ENCODE results near the gene EYS.

DNA sequence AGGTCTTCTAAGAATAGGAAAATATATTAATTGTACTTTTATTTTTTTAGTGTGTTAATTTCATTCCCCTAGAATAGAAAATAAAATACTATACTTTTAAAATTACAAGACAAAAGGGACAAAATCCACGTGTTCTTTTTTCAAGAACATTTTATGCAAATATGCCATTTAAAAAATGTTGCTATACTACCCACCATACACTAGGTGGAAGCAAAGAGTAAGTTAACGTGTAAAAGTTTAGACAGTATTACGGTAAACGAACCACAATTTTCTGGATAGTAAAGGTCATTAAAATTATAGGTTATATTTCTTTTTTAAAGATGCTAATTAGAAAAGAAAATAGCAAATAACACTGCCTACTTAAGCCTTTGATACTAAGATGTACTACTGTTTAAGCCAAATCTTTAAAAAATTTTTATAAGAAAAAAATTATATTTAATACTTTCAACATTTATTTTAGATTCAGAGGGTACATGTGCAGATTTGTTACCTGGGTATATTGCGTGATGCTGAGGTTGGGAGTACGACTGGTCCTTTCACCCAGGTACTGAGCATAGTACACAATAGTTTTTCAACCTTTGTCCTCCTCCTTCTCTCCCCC lies 1783.8 kb downstream of the EYS start:
- TF ChIP-seq CHD2 (IDR thresholded peaks at IDR 0.05; ENCODE audit: low read length, partially characterized antibody) (no peak), POLR2AphosphoS5 (IDR thresholded peaks at IDR 0.05; ENCODE audit: low read depth, low read length) (no peak), CTCF (IDR thresholded peaks at IDR 0.05) (peak; percentile 77), SMC3 (IDR thresholded peaks at IDR 0.05; ENCODE audit: low read depth, low read length) (peak; percentile 20; the same call in 1 of the 2 replicates), RFX5 (IDR thresholded peaks at IDR 0.05; ENCODE audit: low read length) (no peak), TEAD4 (IDR thresholded peaks at IDR 0.05; ENCODE audit: borderline replicate concordance, insufficient read depth) (no peak), SIN3A (IDR thresholded peaks at IDR 0.05; ENCODE audit: borderline replicate concordance, low read depth, low read length) (no peak)

All from SK-N-SH (cell line).